CD14-positive monocyte (primary cell): Measurements from ENCODE around the gene ETFB. TPM values are rescaled to one million over a fixed set of nuclear protein-coding genes. Genes with fewer than 3 reads are reported as not detected.

ENCODE experiments used
- DNase-seq, 3 donors: peaks; one replicate each; pipeline ENCODE4 v3.0.0-alpha.2; 2011 to 2022
- H2AFZ ChIP-seq: 2 replicates; pipeline ENCODE4 v1.6.0; 2012; ENCODE audit warnings: mild to moderate bottlenecking, low read depth, low read length, inconsistent platforms; ENCODE audit not compliant: insufficient read depth, poor library complexity, severe bottlenecking
- H3K27ac ChIP-seq, 2 donors: 1 replicate in 1 of 2; 2 replicates in 1 of 2; pipeline ENCODE4 v1.5.1; 2012 to 2013; ENCODE audit warnings: low read length in 2 of 2, control low read depth in 1 of 2, inconsistent platforms in 1 of 2, low read depth in 1 of 2, mild to moderate bottlenecking in 1 of 2
- H3K27me3 ChIP-seq, 2 donors: one replicate each; pipeline versions ENCODE4 v1.6.0 to v1.6.1; 2011 to 2013; ENCODE audit warnings: low read length in 2 of 2; ENCODE audit not compliant: control insufficient read depth in 2 of 2, insufficient read depth in 2 of 2
- H3K36me3 ChIP-seq, 2 donors: replicated peaks in 1 of 2; 1 replicate in 1 of 2; 2 replicates in 1 of 2; pipeline versions ENCODE4 v1.5.1 to v1.6.1; 2012 to 2013; ENCODE audit warnings: low read length in 2 of 2, control low read depth in 1 of 2, inconsistent platforms in 1 of 2, mild to moderate bottlenecking in 1 of 2; ENCODE audit not compliant: insufficient read depth in 2 of 2, control insufficient read depth in 1 of 2
- H3K4me1 ChIP-seq, 2 donors: 1 replicate in 1 of 2; 2 replicates in 1 of 2; pipeline versions ENCODE4 v1.5.1 to v1.6.1; 2012 to 2013; ENCODE audit warnings: low read length in 2 of 2, control low read depth in 1 of 2, inconsistent platforms in 1 of 2, mild to moderate bottlenecking in 1 of 2, moderate library complexity in 1 of 2; ENCODE audit not compliant: insufficient read depth in 2 of 2, control insufficient read depth in 1 of 2
- H3K4me2 ChIP-seq: replicated peaks from 2 replicates; pipeline ENCODE3; 2012; ENCODE audit warnings: low read length, moderate library complexity, mild to moderate bottlenecking; ENCODE audit not compliant: poor library complexity, severe bottlenecking; ENCODE audit errors: extremely low read depth
- H3K4me3 ChIP-seq, 3 experiments: fragments of 200-600 bp in 1 of 3; sonication (generic) in 1 of 3; replicated peaks in 1 of 3; 1 replicate in 2 of 3; 2 replicates in 1 of 3; pipeline ENCODE4 v1.5.1; 2011 to 2013; ENCODE audit warnings: low read length in 3 of 3, mild to moderate bottlenecking in 3 of 3, control low read depth in 2 of 3, low read depth in 2 of 3, inconsistent platforms in 1 of 3, moderate library complexity in 1 of 3
- H3K79me2 ChIP-seq: 2 replicates; pipeline ENCODE4 v1.6.0; 2012; ENCODE audit warnings: mild to moderate bottlenecking, control low read depth, inconsistent platforms, low read length, moderate library complexity; ENCODE audit not compliant: insufficient read depth
- H3K9ac ChIP-seq: 2 replicates; pipeline ENCODE4 v1.6.0; 2017; ENCODE audit warnings: low read length, mild to moderate bottlenecking; ENCODE audit not compliant: insufficient read depth, poor library complexity, severe bottlenecking
- H3K9me3 ChIP-seq, 2 donors: replicated peaks in 1 of 2; 1 replicate in 1 of 2; 2 replicates in 1 of 2; pipeline versions ENCODE4 v1.5.1 to v1.6.1; 2012 to 2013; ENCODE audit warnings: low read length in 2 of 2, control low read depth in 1 of 2; ENCODE audit not compliant: control insufficient read depth in 1 of 2, insufficient read depth in 1 of 2
- H4K20me1 ChIP-seq: 2 replicates; pipeline ENCODE4 v1.6.0; 2012; ENCODE audit warnings: mild to moderate bottlenecking, low read length, control low read depth, moderate library complexity; ENCODE audit not compliant: insufficient read depth
- H3K27ac Mint-ChIP-seq, 7 donors: one replicate each; pipeline ENCODE4 v1.8.0; 2020; ENCODE audit warnings: mild to moderate bottlenecking in 7 of 7, mixed read lengths in 7 of 7, moderate library complexity in 6 of 7, inconsistent platforms in 2 of 7
- H3K27me3 Mint-ChIP-seq, 3 donors: one replicate each; pipeline ENCODE4 v1.8.0; 2021 to 2022; ENCODE audit warnings: low read depth in 3 of 3, mild to moderate bottlenecking in 3 of 3, mixed read lengths in 3 of 3, moderate library complexity in 3 of 3, inconsistent platforms in 1 of 3
- H3K36me3 Mint-ChIP-seq, 2 donors: one replicate each; pipeline ENCODE4 v1.8.0; 2020; ENCODE audit warnings: mixed read lengths in 2 of 2, inconsistent platforms in 1 of 2, mild to moderate bottlenecking in 1 of 2
- H3K4me1 Mint-ChIP-seq: one replicate; pipeline ENCODE4 v1.8.0; 2020; ENCODE audit warnings: mild to moderate bottlenecking, mixed read lengths
- H3K4me3 Mint-ChIP-seq, 2 donors: one replicate each; pipeline ENCODE4 v1.8.0; 2020; ENCODE audit warnings: mild to moderate bottlenecking in 2 of 2, mixed read lengths in 2 of 2, moderate library complexity in 1 of 2
- H3K9me3 Mint-ChIP-seq, 7 donors: one replicate each; pipeline ENCODE4 v1.8.0; 2020 to 2022; ENCODE audit warnings: mixed read lengths in 7 of 7, mild to moderate bottlenecking in 6 of 7, moderate library complexity in 6 of 7, inconsistent platforms in 2 of 7
- CTCF ChIP-seq: fragments of 200-600 bp; IDR thresholded peaks from one replicate; pipeline ENCODE4 v1.8.0; 2022; ENCODE audit warnings: antibody characterized with exemption, mild to moderate bottlenecking
- WGBS: methylation state at CpG from one replicate; pipeline ENCODE4 v1.1.5; 2013; ENCODE audit warnings: missing lambda C conversion rate; ENCODE audit not compliant: insufficient coverage; 5-methylcytosine and 5-hydroxymethylcytosine counted together
- intact Hi-C, 2 donors: fragments of 100-400 bp; cut with micrococcal nuclease; formaldehyde crosslinking; loops; one replicate each; pipeline versions ENCODE4 v1.15.0 to v1.15.1; 2023
- polyA plus RNA-seq, 3 donors: library from polyadenylated mRNA; depleted of rRNA in 1 of 3; unstranded in 2 of 3; stranded (reverse) in 1 of 3; fragments of 300-500 nt in 2 of 3; fragments of >200 nt in 1 of 3; fragmentation: Illumina TruSeq in 2 of 3; gene quantifications; 1 replicate in 2 of 3; 2 replicates in 1 of 3; pipeline ENCODE4 v1.2.3, GENCODE V29; 2012 to 2021

The ETFB gene
- polyA plus RNA-seq, 3 donors: 51.0 to 72.1 (median 63.0) TPM

DNA sequence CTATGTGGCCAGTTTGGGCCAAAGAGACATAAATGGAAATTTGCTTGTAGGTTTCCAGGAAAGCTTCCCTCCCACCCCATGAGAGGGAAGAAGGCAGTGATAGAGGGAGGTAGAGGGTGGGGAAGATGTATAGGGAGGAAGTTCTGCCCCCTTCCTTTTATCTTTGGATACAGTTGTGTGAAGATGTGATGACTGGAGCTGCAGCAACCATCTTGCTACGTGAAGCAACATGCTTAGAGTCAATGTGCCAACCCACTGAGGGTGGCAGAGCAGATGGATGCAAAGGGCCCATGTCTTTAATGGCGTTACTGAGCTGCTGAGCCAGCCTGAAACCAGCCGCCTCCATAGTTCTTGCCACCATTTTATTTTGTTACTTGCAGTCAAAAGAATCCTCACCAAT, 35.0 kb downstream of the ETFB start:
- Histone ChIP-seq H3K9me3 (peaks cover 0 to 4% of the 10 kb centered on the region in 2 donors), H2AFZ (no peak overlapping the region), H4K20me1 (no peaks in the 10 kb centered on the region), H3K4me3 (no peak overlapping the region), H3K4me2 (no peak overlapping the region), H3K27ac (no peak overlapping the region), H3K36me3 (no peaks in the 10 kb centered on the region), H3K79me2 (no peaks in the 10 kb centered on the region), H3K9ac (no peak overlapping the region), H3K27me3 (peaks cover 9 to 24% of the 10 kb centered on the region in 2 donors), H3K4me1 (peaks cover 13 to 20% of the 10 kb centered on the region in 2 donors)
- Mint-ChIP-seq H3K9me3 (peaks cover 2 to 16% (median 9%) of the 10 kb centered on the region in 7 donors), H3K27ac (no peak overlapping the region), H3K4me1 (peaks cover 14% of the 10 kb centered on the region), H3K36me3 (peaks cover 2% of the 10 kb centered on the region in 2 donors), H3K4me3 (no peak overlapping the region), H3K27me3 (peaks cover 20 to 28% (median 21%) of the 10 kb centered on the region in 3 donors)
- no peak for DNase-seq
- intact Hi-C loops: no loop called here
- WGBS: 88% methylated on average over 2 of the region's 3 CpGs
- no peak for TF ChIP-seq CTCF

DNA sequence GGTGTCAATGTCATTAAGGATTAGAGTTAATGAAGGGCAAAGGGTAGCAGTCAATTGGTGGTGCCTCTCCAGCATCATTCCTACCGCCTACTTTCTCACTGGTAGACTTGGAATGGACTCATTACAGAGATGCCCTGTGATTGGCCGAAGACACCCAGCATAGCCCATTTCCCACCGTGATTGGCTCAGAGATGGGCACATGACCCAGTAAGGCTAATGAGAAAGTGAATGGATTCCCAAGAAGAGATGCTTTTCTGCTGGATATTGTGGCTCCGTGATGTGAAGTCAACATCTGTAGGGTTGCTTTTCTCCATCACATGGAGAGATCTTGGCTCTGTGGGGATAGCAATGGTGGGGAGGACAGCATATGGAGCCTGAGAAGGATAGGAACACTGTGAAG, 35.8 kb downstream of the ETFB start:
- Histone ChIP-seq H4K20me1 (no peaks in the 10 kb centered on the region), H3K4me3 (no peak overlapping the region), H2AFZ (no peak overlapping the region), H3K9ac (no peak overlapping the region), H3K9me3 (peaks cover 0 to 4% of the 10 kb centered on the region in 2 donors), H3K79me2 (no peaks in the 10 kb centered on the region), H3K4me2 (no peak overlapping the region), H3K4me1 (peaks cover 13 to 28% of the 10 kb centered on the region in 2 donors), H3K27ac (no peak overlapping the region), H3K36me3 (no peaks in the 10 kb centered on the region), H3K27me3 (peaks cover 12 to 32% of the 10 kb centered on the region in 2 donors)
- TF ChIP-seq CTCF: no peak
- Mint-ChIP-seq H3K27me3 (peaks cover 28 to 36% (median 29%) of the 10 kb centered on the region in 3 donors), H3K4me1 (peaks cover 21% of the 10 kb centered on the region), H3K27ac (no peak overlapping the region), H3K4me3 (no peak overlapping the region), H3K36me3 (peaks cover 2% of the 10 kb centered on the region in 2 donors), H3K9me3 (peaks cover 2 to 22% (median 10%) of the 10 kb centered on the region in 7 donors)
- intact Hi-C loops: no loop called here
- 100% methylated on average over 1 of the region's 4 CpGs for WGBS
- DNase-seq: no peak
